Duodenal mucosa (tissue), 2 donors: Measurements from ENCODE around the gene SERPINA3.

Experiments
- H3K27ac ChIP-seq: one replicate; pipeline ENCODE4 v1.7.0; 2013; ENCODE audit warnings: low read depth, low read length
- H3K27me3 ChIP-seq, 2 donors: one replicate each; pipeline ENCODE4 v1.7.0; 2013; ENCODE audit warnings: low read length in 2 of 2, control low read depth in 1 of 2; ENCODE audit not compliant: insufficient read depth in 2 of 2, control insufficient read depth in 1 of 2
- H3K36me3 ChIP-seq, 2 donors: one replicate each; pipeline ENCODE4 v1.7.0; 2013; ENCODE audit warnings: low read length in 2 of 2, control low read depth in 1 of 2; ENCODE audit not compliant: insufficient read depth in 2 of 2, control insufficient read depth in 1 of 2
- H3K4me1 ChIP-seq, 2 donors: one replicate each; pipeline ENCODE4 v1.7.0; 2013; ENCODE audit warnings: low read length in 2 of 2, control low read depth in 1 of 2; ENCODE audit not compliant: insufficient read depth in 2 of 2, control insufficient read depth in 1 of 2
- H3K4me3 ChIP-seq, 2 donors: one replicate each; pipeline ENCODE4 v1.7.0; 2013; ENCODE audit warnings: low read length in 2 of 2, low read depth in 1 of 2
- H3K9ac ChIP-seq, 2 donors: one replicate each; pipeline ENCODE4 v1.7.0; 2013; ENCODE audit warnings: low read length in 2 of 2, low read depth in 1 of 2
- H3K9me3 ChIP-seq, 2 donors: one replicate each; pipeline ENCODE4 v1.7.0; 2013; ENCODE audit warnings: low read length in 2 of 2, control low read depth in 1 of 2; ENCODE audit not compliant: control insufficient read depth in 1 of 2

SERPINA3 gene

GRCh38 chr14:94620597-94620996 is 8.4 kb downstream of the SERPINA3 start:
- Histone ChIP-seq H3K4me3 (no peak overlapping the region), H3K9ac (no peak overlapping the region), H3K4me1 (no peaks in the 10 kb centered on the region), H3K27me3 (no peaks in the 10 kb centered on the region), H3K27ac (no peak overlapping the region), H3K9me3 (peaks cover 16 to 19% of the 10 kb centered on the region in 2 donors), H3K36me3 (no peaks in the 10 kb centered on the region)

- H3K4me1 ChIP-seq = no peaks in the 10 kb centered on the region
- no peak overlapping the region for H3K4me3 ChIP-seq
- H3K36me3 ChIP-seq = no peaks in the 10 kb centered on the region
- no peak overlapping the region for H3K27ac ChIP-seq
- H3K9me3 ChIP-seq = peaks cover 16 to 19% of the 10 kb centered on the region in 2 donors
- no peaks in the 10 kb centered on the region for H3K27me3 ChIP-seq
- H3K9ac ChIP-seq = no peak overlapping the region
These were observed 9.4 kb downstream of the SERPINA3 start for GRCh38 chr14:94621358-94622134.

- no peak overlapping the region for H3K9ac ChIP-seq
These were observed 10.6 kb downstream of the SERPINA3 start for GRCh38 chr14:94622653-94623421.

GRCh38 chr14:94623422-94623809 is 11.2 kb downstream of the SERPINA3 start:
- H3K9ac ChIP-seq = no peak overlapping the region
- H3K4me3 ChIP-seq = no peak overlapping the region
- H3K36me3 ChIP-seq = no peaks in the 10 kb centered on the region
- H3K9me3 ChIP-seq = peaks cover 3 to 4% of the 10 kb centered on the region in 2 donors
- H3K27ac ChIP-seq = no peak overlapping the region
- H3K27me3 ChIP-seq = no peaks in the 10 kb centered on the region
- no peaks in the 10 kb centered on the region for H3K4me1 ChIP-seq

More at GRCh38 chr14:94622653-94623421, 10.6 kb downstream of the SERPINA3 start:
- Histone ChIP-seq H3K36me3 (no peaks in the 10 kb centered on the region), H3K9me3 (peaks cover 9% of the 10 kb centered on the region in 2 donors), H3K4me3 (no peak overlapping the region), H3K27me3 (no peaks in the 10 kb centered on the region), H3K27ac (no peak overlapping the region), H3K4me1 (no peaks in the 10 kb centered on the region)

- no peaks in the 10 kb centered on the region for H3K9me3 ChIP-seq
- H3K4me1 ChIP-seq = no peaks in the 10 kb centered on the region
- H3K27me3 ChIP-seq = no peaks in the 10 kb centered on the region
- no peak overlapping the region for H3K9ac ChIP-seq
- H3K4me3 ChIP-seq = no peak overlapping the region
- no peaks in the 10 kb centered on the region for H3K36me3 ChIP-seq
- H3K27ac ChIP-seq = no peak overlapping the region
These were observed 11.8 kb downstream of the SERPINA3 start for GRCh38 chr14:94623856-94624499.

GRCh38 chr14:94624537-94625352 is 12.6 kb downstream of the SERPINA3 start:
- H3K4me3 ChIP-seq = no peak overlapping the region
- H3K36me3 ChIP-seq = no peaks in the 10 kb centered on the region
- no peak overlapping the region for H3K27ac ChIP-seq
- no peaks in the 10 kb centered on the region for H3K4me1 ChIP-seq
- no peak overlapping the region for H3K9ac ChIP-seq
- H3K27me3 ChIP-seq = no peaks in the 10 kb centered on the region
- no peaks in the 10 kb centered on the region for H3K9me3 ChIP-seq

GRCh38 chr14:94625353-94625635 is 13.1 kb downstream of the SERPINA3 start:
- Histone ChIP-seq H3K9me3 (no peaks in the 10 kb centered on the region), H3K4me1 (no peaks in the 10 kb centered on the region), H3K4me3 (no peak overlapping the region), H3K36me3 (no peaks in the 10 kb centered on the region), H3K27ac (no peak overlapping the region), H3K9ac (no peak overlapping the region), H3K27me3 (no peaks in the 10 kb centered on the region)

- Histone ChIP-seq H3K36me3 (no peaks in the 10 kb centered on the region), H3K9ac (no peak overlapping the region), H3K4me1 (no peaks in the 10 kb centered on the region), H3K27me3 (no peaks in the 10 kb centered on the region), H3K27ac (no peak overlapping the region), H3K9me3 (no peaks in the 10 kb centered on the region), H3K4me3 (no peak overlapping the region)
These were observed 16.4 kb downstream of the SERPINA3 start for GRCh38 chr14:94628578-94628977.

- no peak overlapping the region for H3K9ac ChIP-seq
- no peak overlapping the region for H3K4me3 ChIP-seq
- peaks cover 0 to 4% of the 10 kb centered on the region in 2 donors for H3K27me3 ChIP-seq
- no peaks in the 10 kb centered on the region for H3K4me1 ChIP-seq
- no peaks in the 10 kb centered on the region for H3K36me3 ChIP-seq
- no peak overlapping the region for H3K27ac ChIP-seq
- no peaks in the 10 kb centered on the region for H3K9me3 ChIP-seq
These were observed 18.2 kb downstream of the SERPINA3 start for GRCh38 chr14:94630396-94630795.
